H9 (cell line): ENCODE results near the gene ATP1A3. TPM values are rescaled to one million over a fixed set of nuclear protein-coding genes. Genes with fewer than 3 reads are reported as not detected.
A peak's percentile ranks its signal among the peaks of the same experiment; 100 is the strongest.

Experiments
- DNase-seq: peaks from one replicate; pipeline ENCODE4 v3.0.0-alpha.2; 2017
- H2AFZ ChIP-seq: one replicate; pipeline ENCODE4 v1.6.1; 2013; ENCODE audit warnings: mild to moderate bottlenecking, low read length, control low read depth, moderate library complexity
- H2AK5ac ChIP-seq: 2 replicates; pipeline ENCODE4 v1.6.1; 2013; ENCODE audit warnings: low read length, control low read depth, mixed read lengths; ENCODE audit not compliant: insufficient read length
- H2BK120ac ChIP-seq: one replicate; pipeline ENCODE4 v1.6.1; 2013; ENCODE audit warnings: low read depth, mild to moderate bottlenecking, low read length, control low read depth, inconsistent platforms; ENCODE audit not compliant: poor library complexity, severe bottlenecking
- H2BK12ac ChIP-seq: 2 replicates; pipeline ENCODE4 v1.6.1; 2013; ENCODE audit warnings: low read length, control low read depth, mixed read lengths, low read depth; ENCODE audit not compliant: insufficient read length
- H2BK15ac ChIP-seq: 2 replicates; pipeline ENCODE4 v1.6.1; 2013; ENCODE audit warnings: low read depth, low read length, control low read depth
- H2BK20ac ChIP-seq: one replicate; pipeline ENCODE4 v1.6.1; 2013; ENCODE audit warnings: low read depth, mild to moderate bottlenecking, low read length, control low read depth, inconsistent platforms; ENCODE audit not compliant: poor library complexity, severe bottlenecking
- H2BK5ac ChIP-seq: 2 replicates; pipeline ENCODE4 v1.6.1; 2013; ENCODE audit warnings: low read length, control low read depth, mixed read lengths; ENCODE audit not compliant: insufficient read length
- H3K14ac ChIP-seq: 2 replicates; pipeline ENCODE4 v1.6.1; 2013; ENCODE audit warnings: low read length, control low read depth; ENCODE audit not compliant: insufficient read depth
- H3K18ac ChIP-seq: 2 replicates; pipeline ENCODE4 v1.6.1; 2013; ENCODE audit warnings: low read depth, mild to moderate bottlenecking, mixed read lengths, low read length, control low read depth; ENCODE audit not compliant: insufficient read length
- H3K23ac ChIP-seq: 2 replicates; pipeline ENCODE4 v1.6.1; 2013; ENCODE audit warnings: low read length, control low read depth, mixed read lengths, low read depth; ENCODE audit not compliant: insufficient read length
- H3K23me2 ChIP-seq: 2 replicates; pipeline ENCODE4 v1.6.1; 2013; ENCODE audit warnings: low read depth, mild to moderate bottlenecking, mixed read lengths, low read length, control low read depth; ENCODE audit not compliant: insufficient read length, poor library complexity, severe bottlenecking
- H3K27ac ChIP-seq: 2 replicates; pipeline ENCODE4 v1.5.1; 2013; ENCODE audit warnings: low read length, control low read depth, mixed read lengths, low read depth; ENCODE audit not compliant: insufficient read length
- H3K27me3 ChIP-seq: 2 replicates; pipeline ENCODE4 v1.6.1; 2013; ENCODE audit warnings: low read length, control low read depth, inconsistent platforms; ENCODE audit not compliant: insufficient read depth
- H3K4ac ChIP-seq: 2 replicates; pipeline ENCODE4 v1.6.1; 2013; ENCODE audit warnings: low read depth, mild to moderate bottlenecking, control low read depth, inconsistent platforms, low read length, moderate library complexity
- H3K4me1 ChIP-seq: 2 replicates; pipeline ENCODE4 v1.6.1; 2013; ENCODE audit warnings: low read length, control low read depth, inconsistent platforms; ENCODE audit not compliant: insufficient read depth
- H3K4me2 ChIP-seq: 2 replicates; pipeline ENCODE4 v1.6.1; 2013; ENCODE audit warnings: low read length, control low read depth, mixed read lengths; ENCODE audit not compliant: insufficient read length, insufficient read depth
- H3K56ac ChIP-seq: 2 replicates; pipeline ENCODE4 v1.6.1; 2013; ENCODE audit warnings: low read depth, mild to moderate bottlenecking, mixed read lengths, low read length, control low read depth; ENCODE audit not compliant: insufficient read length
- H3K79me1 ChIP-seq: 2 replicates; pipeline ENCODE4 v1.6.1; 2013; ENCODE audit warnings: low read depth, mild to moderate bottlenecking, moderate library complexity, low read length, control low read depth, inconsistent platforms; ENCODE audit not compliant: insufficient read depth, poor library complexity, severe bottlenecking
- H3K79me2 ChIP-seq: 2 replicates; pipeline ENCODE4 v1.6.1; 2013; ENCODE audit warnings: low read length, control low read depth, inconsistent platforms; ENCODE audit not compliant: insufficient read depth
- H3K9ac ChIP-seq: 2 replicates; pipeline ENCODE4 v1.6.1; 2013; ENCODE audit warnings: low read length, control low read depth, mixed read lengths; ENCODE audit not compliant: insufficient read length; ENCODE audit errors: extremely low read depth
- H3K9me3 ChIP-seq: one replicate; pipeline ENCODE4 v1.6.1; 2013; ENCODE audit warnings: low read depth, low read length, inconsistent platforms; ENCODE audit not compliant: control insufficient read depth
- H3T11ph ChIP-seq: one replicate; pipeline ENCODE4 v1.6.1; 2013; ENCODE audit warnings: mild to moderate bottlenecking, low read length, control low read depth, inconsistent platforms
- H4K20me1 ChIP-seq: one replicate; pipeline ENCODE4 v1.6.1; 2013; ENCODE audit not compliant: control insufficient read depth, insufficient read length, insufficient read depth
- H4K5ac ChIP-seq: 2 replicates; pipeline ENCODE4 v1.6.1; 2013; ENCODE audit warnings: low read depth, mild to moderate bottlenecking, mixed read lengths, low read length, control low read depth; ENCODE audit not compliant: insufficient read length
- H4K8ac ChIP-seq: replicated peaks from 2 replicates; pipeline ENCODE4 v1.6.1; 2013; ENCODE audit warnings: low read length, control low read depth, mixed read lengths, low read depth; ENCODE audit not compliant: insufficient read length
- H4K91ac ChIP-seq: 2 replicates; pipeline ENCODE4 v1.6.1; 2013; ENCODE audit warnings: low read depth, mild to moderate bottlenecking, moderate library complexity, mixed read lengths, low read length, control low read depth; ENCODE audit not compliant: insufficient read length
- H3K27ac Mint-ChIP-seq, 3 experiments: 2 replicates in 2 of 3; 3 replicates in 1 of 3; pipeline ENCODE4 v1.8.0; 2020 to 2021; ENCODE audit warnings: mixed read lengths in 3 of 3, mild to moderate bottlenecking in 1 of 3, moderate library complexity in 1 of 3
- H3K27me3 Mint-ChIP-seq: 2 replicates; pipeline ENCODE4 v1.8.0; 2021; ENCODE audit warnings: low read depth, mild to moderate bottlenecking, moderate library complexity, mixed read lengths
- H3K36me3 Mint-ChIP-seq, 3 experiments: 2 replicates in 2 of 3; 3 replicates in 1 of 3; pipeline ENCODE4 v1.8.0; 2020 to 2021; ENCODE audit warnings: low read depth in 3 of 3, mixed read lengths in 3 of 3; ENCODE audit not compliant: insufficient read depth in 1 of 3
- H3K4me1 Mint-ChIP-seq, 2 experiments: 2 replicates each; pipeline ENCODE4 v1.8.0; 2020; ENCODE audit warnings: mixed read lengths in 2 of 2
- H3K4me3 Mint-ChIP-seq, 2 experiments: 2 replicates in 1 of 2; 3 replicates in 1 of 2; pipeline ENCODE4 v1.8.0; 2020 to 2021; ENCODE audit warnings: mild to moderate bottlenecking in 2 of 2, mixed read lengths in 2 of 2, moderate library complexity in 1 of 2
- H3K9me3 Mint-ChIP-seq, 2 experiments: 2 replicates in 1 of 2; 3 replicates in 1 of 2; pipeline ENCODE4 v1.8.0; 2020; ENCODE audit warnings: mild to moderate bottlenecking in 2 of 2, mixed read lengths in 2 of 2, moderate library complexity in 1 of 2
- WGBS: extraction: QIAGEN DNeasy Blood & Tissue Kit; methylation state at CpG from one replicate; pipeline ENCODE4 v1.1.7; 2013; ENCODE audit warnings: missing lambda C conversion rate, low lambda C conversion rate, mixed read lengths; ENCODE audit not compliant: insufficient read length; ENCODE audit errors: extremely low coverage; 5-methylcytosine and 5-hydroxymethylcytosine counted together
- total RNA-seq: library from RNA; stranded (reverse); gene quantifications from 2 replicates; pipeline ENCODE4 v1.2.1, GENCODE V29; 2021
- TF ChIP-seq, protein P1 (sequence below): fragments of 200-600 bp; sonication (generic); conservative IDR thresholded peaks from 3 replicates; pipeline ENCODE4 v1.8.0; 2021; ENCODE audit warnings: antibody characterized with exemption, mild to moderate bottlenecking

ATP1A3 gene
- total RNA-seq, 1 experiment from 2014 or later = 11.6 TPM

DNA sequence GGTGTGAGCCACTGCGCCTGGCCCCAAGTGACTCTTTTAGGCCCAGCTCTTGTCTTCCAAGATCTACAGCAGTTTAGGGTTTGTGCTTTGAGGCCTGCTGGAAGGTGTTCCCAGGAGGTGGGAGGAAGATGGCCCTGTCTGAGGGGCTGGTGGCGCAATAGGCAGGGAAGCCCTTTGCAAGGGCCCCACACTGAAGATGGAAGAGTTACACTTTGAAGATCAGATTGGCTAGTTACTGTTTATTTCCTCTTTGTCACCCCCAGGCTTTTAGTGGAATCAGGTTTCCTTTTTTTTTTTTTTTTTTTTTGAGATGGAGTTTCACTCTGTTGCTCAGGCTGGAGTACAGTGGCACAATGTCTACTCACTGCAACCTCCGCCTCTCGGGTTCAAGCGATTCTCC lies 33.1 kb downstream of the ATP1A3 start:
- no peak overlapping the region for H3K23ac ChIP-seq
- no peak overlapping the region for H3K27ac ChIP-seq
- H3K27me3 ChIP-seq = no peaks in the 10 kb centered on the region
- Mint-ChIP-seq H3K4me1 (peaks cover 16 to 22% of the 10 kb centered on the region in 2 experiments), H3K4me3 (no peak overlapping the region), H3K27me3 (no peaks in the 10 kb centered on the region), H3K9me3 (no peaks in the 10 kb centered on the region), H3K36me3 (peaks cover 4 to 17% (median 5%) of the 10 kb centered on the region in 3 experiments; a peak in 5 of 7 replicates), H3K27ac (peak overlapping the region in 1 of 3 experiments; percentile 82; a peak in 1 of 7 replicates)
- H4K8ac ChIP-seq = no peak overlapping the region
- H2AFZ ChIP-seq = no peak overlapping the region
- no peak for DNase-seq
- H3K4me2 ChIP-seq = no peak overlapping the region
- H2BK12ac ChIP-seq = no peak overlapping the region
- H3K79me2 ChIP-seq = no peaks in the 10 kb centered on the region
- no peak overlapping the region for H2BK15ac ChIP-seq
- peaks cover 3% of the 10 kb centered on the region for H4K20me1 ChIP-seq
- no peaks in the 10 kb centered on the region for H3K9me3 ChIP-seq
- H3K18ac ChIP-seq = no peak overlapping the region
- H3K23me2 ChIP-seq = no peaks in the 10 kb centered on the region
- no peak overlapping the region for H4K91ac ChIP-seq
- no peak overlapping the region for H2BK5ac ChIP-seq
- no peak overlapping the region for H3K56ac ChIP-seq
- H3T11ph ChIP-seq = no peak overlapping the region
- WGBS = no CpG with 5 or more reads among the region's 5 CpGs
- H4K5ac ChIP-seq = no peak overlapping the region
- no peak overlapping the region for H3K4ac ChIP-seq
- H2BK120ac ChIP-seq = no peak overlapping the region
- H3K9ac ChIP-seq = no peak overlapping the region
- no peak overlapping the region for H2BK20ac ChIP-seq
- no peak overlapping the region for H3K14ac ChIP-seq
- H3K79me1 ChIP-seq = no peaks in the 10 kb centered on the region
- TF ChIP-seq, protein P1, sequence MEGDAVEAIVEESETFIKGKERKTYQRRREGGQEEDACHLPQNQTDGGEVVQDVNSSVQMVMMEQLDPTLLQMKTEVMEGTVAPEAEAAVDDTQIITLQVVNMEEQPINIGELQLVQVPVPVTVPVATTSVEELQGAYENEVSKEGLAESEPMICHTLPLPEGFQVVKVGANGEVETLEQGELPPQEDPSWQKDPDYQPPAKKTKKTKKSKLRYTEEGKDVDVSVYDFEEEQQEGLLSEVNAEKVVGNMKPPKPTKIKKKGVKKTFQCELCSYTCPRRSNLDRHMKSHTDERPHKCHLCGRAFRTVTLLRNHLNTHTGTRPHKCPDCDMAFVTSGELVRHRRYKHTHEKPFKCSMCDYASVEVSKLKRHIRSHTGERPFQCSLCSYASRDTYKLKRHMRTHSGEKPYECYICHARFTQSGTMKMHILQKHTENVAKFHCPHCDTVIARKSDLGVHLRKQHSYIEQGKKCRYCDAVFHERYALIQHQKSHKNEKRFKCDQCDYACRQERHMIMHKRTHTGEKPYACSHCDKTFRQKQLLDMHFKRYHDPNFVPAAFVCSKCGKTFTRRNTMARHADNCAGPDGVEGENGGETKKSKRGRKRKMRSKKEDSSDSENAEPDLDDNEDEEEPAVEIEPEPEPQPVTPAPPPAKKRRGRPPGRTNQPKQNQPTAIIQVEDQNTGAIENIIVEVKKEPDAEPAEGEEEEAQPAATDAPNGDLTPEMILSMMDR = no peak
- no peak overlapping the region for H2AK5ac ChIP-seq
- no peaks in the 10 kb centered on the region for H3K4me1 ChIP-seq
